Lower leg skin (tissue), 4 donors: ENCODE measurements around the gene HNRNPL. TPM values are rescaled to one million over a fixed set of nuclear protein-coding genes. Genes with fewer than 3 reads are reported as not detected.

ENCODE experiments used
- DNase-seq, 2 donors: peaks; one replicate each; pipeline ENCODE4 v3.0.0-alpha.2; 2019; ENCODE audit warnings: low spot score in 2 of 2
- H3K4me3 ChIP-seq: fragments of 200-600 bp; sonication (generic); 2 replicates; pipeline ENCODE4 v1.5.1; 2017; ENCODE audit warnings: mild to moderate bottlenecking, low read depth; ENCODE audit not compliant: poor library complexity, severe bottlenecking
- CTCF ChIP-seq, 3 donors: fragments of 450-650 bp; IDR thresholded peaks; one replicate each; pipeline ENCODE4 v1.5.1; 2016; ENCODE audit warnings: antibody characterized with exemption in 3 of 3, mild to moderate bottlenecking in 3 of 3, moderate library complexity in 2 of 3
- POLR2A ChIP-seq, 2 donors: fragments of 450-650 bp; IDR thresholded peaks; one replicate each; pipeline ENCODE4 v1.6.1; 2016 to 2017; ENCODE audit warnings: antibody characterized with exemption in 2 of 2, mild to moderate bottlenecking in 1 of 2, moderate library complexity in 1 of 2
- WGBS, 2 donors: methylation state at CpG; one replicate each; pipeline ENCODE4 v1.1.5; 2018; 5-methylcytosine and 5-hydroxymethylcytosine counted together
- intact Hi-C: fragments of 100-400 bp; cut with DNase I; formaldehyde crosslinking; loops from one replicate; pipeline ENCODE4 v1.15.0; 2023; ENCODE audit warnings: low total_unique reads
- total RNA-seq, 4 donors: library from RNA; depleted of rRNA; stranded (reverse); fragments of >200 nt; gene quantifications; one replicate each; pipeline ENCODE4 v1.1.0, GENCODE V29; 2016

Gene HNRNPL
- total RNA-seq, 4 donors from 2014 or later: 147 to 203 (median 177) TPM

GRCh38 chr19:38843175-38843758 lies 6.5 kb downstream of the HNRNPL start:
- no peak for DNase-seq
- WGBS, 2 donors: 97 to 99% methylated on average over 9 of the region's 9 CpGs
- no peak overlapping the region for H3K4me3 ChIP-seq
- TF ChIP-seq POLR2A (IDR thresholded peaks at IDR 0.05) (no peak), CTCF (IDR thresholded peaks at IDR 0.05) (no peak)
- intact Hi-C loops: no loop called here

- H3K4me3 ChIP-seq: no peak overlapping the region
- intact Hi-C loops: no loop called here
- WGBS, 2 donors: 89% methylated on average over 17 of the region's 17 CpGs
- no peak for DNase-seq
- TF ChIP-seq CTCF (IDR thresholded peaks at IDR 0.05): no peak
Measured at GRCh38 chr19:38842439-38843174, 7.2 kb downstream of the HNRNPL start.

- 92 to 93% methylated on average over 19 of the region's 19 CpGs for WGBS, 2 donors
- TF ChIP-seq CTCF (IDR thresholded peaks at IDR 0.05): no peak
- no peak for TF ChIP-seq POLR2A (IDR thresholded peaks at IDR 0.05)
- intact Hi-C loops: no loop called here
- no peak for DNase-seq
- H3K4me3 ChIP-seq: no peak overlapping the region
Measured at GRCh38 chr19:38841787-38842438, 7.9 kb downstream of the HNRNPL start.

GRCh38 chr19:38841180-38841766 lies 8.5 kb downstream of the HNRNPL start:
- TF ChIP-seq CTCF (IDR thresholded peaks at IDR 0.05) (no peak), POLR2A (IDR thresholded peaks at IDR 0.05) (no peak)
- DNase-seq: no peak
- intact Hi-C loops: no loop called here
- 87 to 91% methylated on average over 12 of the region's 12 CpGs for WGBS, 2 donors
- H3K4me3 ChIP-seq: no peak overlapping the region

GRCh38 chr19:38840583-38840968 lies 9.2 kb downstream of the HNRNPL start:
- no peak for DNase-seq
- intact Hi-C loops: no loop called here
- 80 to 81% methylated on average over 5 of the region's 5 CpGs for WGBS, 2 donors
- no peak for TF ChIP-seq POLR2A (IDR thresholded peaks at IDR 0.05)
- no peak for TF ChIP-seq CTCF (IDR thresholded peaks at IDR 0.05)
- H3K4me3 ChIP-seq: no peak overlapping the region
